ENCODE measurements around the gene PMS1. TPM values are rescaled to one million over a fixed set of nuclear protein-coding genes. Genes with fewer than 3 reads are reported as not detected.
A peak's percentile ranks its signal among the peaks of the same experiment; 100 is the strongest.

Gene PMS1
- total and polyA plus RNA-seq, 7 donors: 4.6 to 20.3 (median 10.2) TPM

DNA sequence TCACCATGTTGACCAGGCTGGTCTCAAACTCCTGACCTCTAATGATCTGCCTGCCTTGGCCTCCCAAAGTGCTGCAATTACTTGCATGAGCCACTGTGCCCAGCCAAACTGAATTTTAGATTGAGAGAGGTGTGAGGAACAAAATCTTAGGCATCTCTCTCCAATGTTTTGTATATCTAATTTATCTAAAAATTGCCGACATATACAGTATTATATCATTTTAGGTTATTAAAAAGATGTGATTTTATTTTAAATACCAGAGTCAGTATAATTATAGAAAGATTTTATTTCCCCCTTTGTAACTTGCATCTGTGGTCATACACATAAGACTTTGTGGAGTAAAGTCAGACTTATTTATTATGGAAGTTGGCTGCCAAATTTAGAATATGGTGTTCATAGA lies 10.1 kb downstream of the PMS1 start:
- Histone ChIP-seq H3K27me3 (ENCODE audit: insufficient read depth in 3 of 3, low read length in 2 of 3) (no peaks in the 10 kb centered on the region), H3K4me1 (peaks cover 19% of the 10 kb centered on the region), H3K36me3 (ENCODE audit: insufficient read depth in 1 of 2, low read depth in 1 of 2) (peaks cover 0 to 76% of the 10 kb centered on the region in 2 donors), H3K4me3 (no peak overlapping the region), H3K27ac (no peak overlapping the region), H3K9me3 (no peaks in the 10 kb centered on the region)
- 95 to 96% (median 95%) methylated on average over 1 of the region's 1 CpG for WGBS, 3 donors
- TF ChIP-seq, protein P1, sequence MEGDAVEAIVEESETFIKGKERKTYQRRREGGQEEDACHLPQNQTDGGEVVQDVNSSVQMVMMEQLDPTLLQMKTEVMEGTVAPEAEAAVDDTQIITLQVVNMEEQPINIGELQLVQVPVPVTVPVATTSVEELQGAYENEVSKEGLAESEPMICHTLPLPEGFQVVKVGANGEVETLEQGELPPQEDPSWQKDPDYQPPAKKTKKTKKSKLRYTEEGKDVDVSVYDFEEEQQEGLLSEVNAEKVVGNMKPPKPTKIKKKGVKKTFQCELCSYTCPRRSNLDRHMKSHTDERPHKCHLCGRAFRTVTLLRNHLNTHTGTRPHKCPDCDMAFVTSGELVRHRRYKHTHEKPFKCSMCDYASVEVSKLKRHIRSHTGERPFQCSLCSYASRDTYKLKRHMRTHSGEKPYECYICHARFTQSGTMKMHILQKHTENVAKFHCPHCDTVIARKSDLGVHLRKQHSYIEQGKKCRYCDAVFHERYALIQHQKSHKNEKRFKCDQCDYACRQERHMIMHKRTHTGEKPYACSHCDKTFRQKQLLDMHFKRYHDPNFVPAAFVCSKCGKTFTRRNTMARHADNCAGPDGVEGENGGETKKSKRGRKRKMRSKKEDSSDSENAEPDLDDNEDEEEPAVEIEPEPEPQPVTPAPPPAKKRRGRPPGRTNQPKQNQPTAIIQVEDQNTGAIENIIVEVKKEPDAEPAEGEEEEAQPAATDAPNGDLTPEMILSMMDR (IDR thresholded peaks at IDR 0.05): no peak
- ATAC-seq (no peak), DNase-seq (no peak)
- intact Hi-C loops (cut with DNase I): no loop called here

DNA sequence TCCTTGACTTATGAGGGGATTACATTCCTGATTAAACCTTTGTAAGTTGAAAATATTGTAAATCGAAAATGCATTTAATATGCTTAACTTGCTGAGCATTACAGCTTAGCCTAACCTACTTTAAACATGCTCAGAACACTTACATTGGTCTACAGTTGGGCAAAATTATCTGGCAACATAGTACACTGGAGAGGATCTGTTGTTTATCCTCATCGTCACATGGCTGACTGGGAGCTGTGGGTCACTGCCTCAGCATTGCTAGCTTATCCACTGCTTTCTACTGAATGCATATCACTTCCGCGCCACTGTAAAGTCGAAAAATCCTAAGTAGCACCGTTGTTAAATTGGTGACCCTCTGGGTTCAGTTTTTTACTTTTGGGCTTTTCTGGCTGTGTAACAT lies 13.7 kb downstream of the PMS1 start:
- H3K36me3 ChIP-seq (ENCODE audit: insufficient read depth in 1 of 2, low read depth in 1 of 2): peaks cover 2 to 44% of the 10 kb centered on the region in 2 donors
- no peaks in the 10 kb centered on the region for H3K9me3 ChIP-seq
- intact Hi-C loops (cut with DNase I): loop anchor here (5.0 kb wide), 2 partner anchors 269 to 274 kb away; no protein-coding TSS in a partner anchor
- H3K4me1 ChIP-seq: peaks cover 28% of the 10 kb centered on the region
- H3K4me3 ChIP-seq: no peak overlapping the region
- 89 to 91% (median 89%) methylated on average over 6 of the region's 6 CpGs for WGBS, 3 donors
- no peaks in the 10 kb centered on the region for H3K27me3 ChIP-seq (ENCODE audit: insufficient read depth in 3 of 3, low read length in 2 of 3)
- ATAC-seq: peak in 1 of 4 donors; percentile 31
- peak overlapping the region; percentile 2 for H3K27ac ChIP-seq
- no peak for DNase-seq
- TF ChIP-seq, protein P1 (IDR thresholded peaks at IDR 0.05): no peak

DNA sequence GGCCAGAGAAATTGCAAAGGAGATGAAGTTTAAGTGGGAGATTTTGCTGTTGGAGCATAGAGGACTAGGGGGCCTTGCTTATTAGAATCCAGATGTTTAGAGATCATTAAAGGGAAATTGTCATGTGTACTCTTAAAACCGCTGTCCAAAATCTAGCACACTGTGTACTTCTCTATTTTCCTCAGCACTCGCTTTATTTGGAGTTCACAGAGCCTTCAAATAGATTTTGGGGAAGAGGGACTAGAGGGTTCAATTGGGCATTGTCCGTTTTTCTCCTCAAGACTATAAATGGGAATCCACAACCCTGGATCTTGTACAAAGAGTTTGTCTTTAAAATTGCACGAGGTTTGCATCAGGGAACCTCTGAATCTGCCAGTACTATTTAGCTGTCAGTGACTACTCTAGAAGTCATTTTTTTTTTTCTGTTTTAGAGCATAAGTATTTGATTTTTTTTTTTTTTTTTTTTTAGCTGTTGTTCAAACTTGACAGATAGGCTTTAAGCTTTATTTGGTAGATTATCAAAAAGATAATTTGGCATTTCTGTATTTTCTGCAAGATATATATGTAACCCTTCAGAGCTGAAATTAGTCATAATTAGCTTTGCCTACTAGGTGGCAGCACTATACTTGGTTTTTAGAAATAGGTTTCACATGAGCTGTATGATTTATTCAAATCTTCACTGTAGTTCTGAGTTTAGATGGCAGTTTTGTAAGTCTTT lies 14.2 kb downstream of the PMS1 start:
- DNase-seq (no peak), ATAC-seq (peak in 3 of 4 donors; percentile 60 to 87 (median 73))
- Histone ChIP-seq H3K9me3 (no peaks in the 10 kb centered on the region), H3K4me3 (no peak overlapping the region), H3K36me3 (ENCODE audit: insufficient read depth in 1 of 2, low read depth in 1 of 2) (peaks cover 2 to 39% of the 10 kb centered on the region in 2 donors), H3K27me3 (ENCODE audit: insufficient read depth in 3 of 3, low read length in 2 of 3) (no peaks in the 10 kb centered on the region), H3K27ac (peak overlapping the region; percentile 2), H3K4me1 (peaks cover 28% of the 10 kb centered on the region)
- 56 to 74% (median 71%) methylated on average over 4 of the region's 4 CpGs for WGBS, 3 donors
- TF ChIP-seq, protein P1 (IDR thresholded peaks at IDR 0.05): peak; percentile 55
- intact Hi-C loops (cut with DNase I): loop anchor here (5.0 kb wide), 2 partner anchors 269 to 274 kb away; no protein-coding TSS in a partner anchor

DNA sequence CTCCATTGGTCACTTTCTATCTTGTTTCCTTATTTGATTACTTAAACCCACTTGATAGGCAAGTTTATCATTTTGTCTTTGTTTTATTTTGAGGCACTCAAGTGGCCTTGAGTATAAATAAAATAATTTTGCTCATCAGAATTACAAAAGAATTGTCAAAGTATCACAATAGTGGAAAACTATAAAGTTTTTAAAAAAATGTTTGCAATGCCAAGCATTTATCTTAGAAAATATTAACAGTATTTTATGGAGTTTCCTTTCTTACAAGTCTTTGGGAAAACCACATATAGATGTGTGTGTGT lies 14.7 kb downstream of the PMS1 start:
- Histone ChIP-seq H3K4me1 (peaks cover 28% of the 10 kb centered on the region), H3K27ac (no peak overlapping the region), H3K9me3 (no peaks in the 10 kb centered on the region), H3K4me3 (no peak overlapping the region), H3K36me3 (ENCODE audit: insufficient read depth in 1 of 2, low read depth in 1 of 2) (peaks cover 2 to 34% of the 10 kb centered on the region in 2 donors), H3K27me3 (ENCODE audit: insufficient read depth in 3 of 3, low read length in 2 of 3) (no peaks in the 10 kb centered on the region)
- TF ChIP-seq, protein P1 (IDR thresholded peaks at IDR 0.05): no peak
- ATAC-seq (no peak), DNase-seq (no peak)
- intact Hi-C loops (cut with DNase I): loop anchor here (5.0 kb wide), 2 partner anchors 268 to 273 kb away; no protein-coding TSS in a partner anchor
